Stimulated activated CD4-positive, alpha-beta T cell treated with anti-CD3 and anti-CD28 coated beads, Interleukin-4, amount 100 ng/mL, for 4 hours (primary cell): ENCODE results near the gene OSBPL9.
A peak's percentile ranks its signal among the peaks of the same experiment; 100 is the strongest.

Experiments used
- DNase-seq, 2 experiments: peaks; one replicate each; pipeline ENCODE4 v3.0.0-alpha.2; 2020

The OSBPL9 gene, protein sequence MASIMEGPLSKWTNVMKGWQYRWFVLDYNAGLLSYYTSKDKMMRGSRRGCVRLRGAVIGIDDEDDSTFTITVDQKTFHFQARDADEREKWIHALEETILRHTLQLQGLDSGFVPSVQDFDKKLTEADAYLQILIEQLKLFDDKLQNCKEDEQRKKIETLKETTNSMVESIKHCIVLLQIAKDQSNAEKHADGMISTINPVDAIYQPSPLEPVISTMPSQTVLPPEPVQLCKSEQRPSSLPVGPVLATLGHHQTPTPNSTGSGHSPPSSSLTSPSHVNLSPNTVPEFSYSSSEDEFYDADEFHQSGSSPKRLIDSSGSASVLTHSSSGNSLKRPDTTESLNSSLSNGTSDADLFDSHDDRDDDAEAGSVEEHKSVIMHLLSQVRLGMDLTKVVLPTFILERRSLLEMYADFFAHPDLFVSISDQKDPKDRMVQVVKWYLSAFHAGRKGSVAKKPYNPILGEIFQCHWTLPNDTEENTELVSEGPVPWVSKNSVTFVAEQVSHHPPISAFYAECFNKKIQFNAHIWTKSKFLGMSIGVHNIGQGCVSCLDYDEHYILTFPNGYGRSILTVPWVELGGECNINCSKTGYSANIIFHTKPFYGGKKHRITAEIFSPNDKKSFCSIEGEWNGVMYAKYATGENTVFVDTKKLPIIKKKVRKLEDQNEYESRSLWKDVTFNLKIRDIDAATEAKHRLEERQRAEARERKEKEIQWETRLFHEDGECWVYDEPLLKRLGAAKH

DNA sequence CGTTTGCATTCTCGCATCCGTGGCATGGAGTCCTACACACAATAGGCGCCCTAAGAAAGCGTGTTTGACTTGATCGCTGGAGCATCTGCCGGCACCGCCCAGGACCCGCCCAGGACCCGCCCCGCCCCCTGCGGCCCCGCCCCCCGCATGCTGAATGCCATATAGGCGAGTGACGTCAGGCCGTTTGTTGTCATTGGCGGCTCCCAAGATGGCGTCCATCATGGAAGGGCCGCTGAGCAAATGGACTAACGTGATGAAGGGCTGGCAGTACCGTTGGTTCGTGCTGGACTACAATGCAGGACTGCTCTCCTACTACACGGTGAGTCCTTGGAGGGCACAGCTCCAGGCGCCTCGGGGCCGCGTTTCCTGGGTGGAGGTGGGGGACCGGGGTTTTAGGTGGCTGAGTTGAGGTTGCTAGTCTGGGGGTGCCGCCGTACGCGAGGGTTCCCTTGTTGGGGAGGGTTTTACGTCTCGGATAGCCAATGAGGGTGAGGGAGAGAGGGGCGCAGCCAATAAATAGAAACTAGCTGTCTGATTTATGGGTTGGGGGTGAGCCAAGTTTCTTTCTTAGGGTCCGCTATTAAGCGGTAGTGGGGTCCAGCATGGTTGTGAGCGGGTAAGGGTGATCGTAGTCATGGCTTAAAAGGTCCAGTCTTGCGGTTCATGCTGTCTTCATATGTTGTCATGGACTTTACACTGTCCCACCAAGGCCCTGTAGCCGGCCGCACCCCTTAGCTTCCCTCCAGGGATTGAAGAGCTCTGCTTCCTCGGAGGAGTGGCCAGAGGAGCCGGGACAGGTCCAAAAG lies at the start of gene OSBPL9:
OSBPL9 (plus strand) TSS at position 190 of the 806 bp plus-strand sequence; CDS start at position 209, 19 bp downstream.
- peak; percentile 82 to 84 for DNase-seq

DNA sequence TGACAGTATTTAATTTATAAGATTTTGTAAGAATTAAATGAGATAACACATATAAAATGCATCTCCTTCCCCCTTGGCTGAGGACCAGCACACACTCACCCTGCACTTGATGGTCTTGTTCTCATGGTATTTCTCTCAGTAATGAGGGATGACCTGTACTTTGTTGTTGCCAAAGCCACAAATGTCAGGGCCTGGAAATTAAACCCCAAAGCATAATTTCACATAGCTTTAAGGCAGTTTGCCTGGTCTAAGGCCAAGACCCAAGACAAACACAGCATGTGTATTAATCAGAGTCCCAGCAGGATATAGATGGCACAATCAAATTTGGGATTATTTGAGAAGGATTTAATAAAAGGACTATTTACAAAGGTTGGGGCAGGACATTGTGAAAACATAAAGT lies 49.2 kb upstream of the OSBPL9 start:
- no peak for DNase-seq

DNA sequence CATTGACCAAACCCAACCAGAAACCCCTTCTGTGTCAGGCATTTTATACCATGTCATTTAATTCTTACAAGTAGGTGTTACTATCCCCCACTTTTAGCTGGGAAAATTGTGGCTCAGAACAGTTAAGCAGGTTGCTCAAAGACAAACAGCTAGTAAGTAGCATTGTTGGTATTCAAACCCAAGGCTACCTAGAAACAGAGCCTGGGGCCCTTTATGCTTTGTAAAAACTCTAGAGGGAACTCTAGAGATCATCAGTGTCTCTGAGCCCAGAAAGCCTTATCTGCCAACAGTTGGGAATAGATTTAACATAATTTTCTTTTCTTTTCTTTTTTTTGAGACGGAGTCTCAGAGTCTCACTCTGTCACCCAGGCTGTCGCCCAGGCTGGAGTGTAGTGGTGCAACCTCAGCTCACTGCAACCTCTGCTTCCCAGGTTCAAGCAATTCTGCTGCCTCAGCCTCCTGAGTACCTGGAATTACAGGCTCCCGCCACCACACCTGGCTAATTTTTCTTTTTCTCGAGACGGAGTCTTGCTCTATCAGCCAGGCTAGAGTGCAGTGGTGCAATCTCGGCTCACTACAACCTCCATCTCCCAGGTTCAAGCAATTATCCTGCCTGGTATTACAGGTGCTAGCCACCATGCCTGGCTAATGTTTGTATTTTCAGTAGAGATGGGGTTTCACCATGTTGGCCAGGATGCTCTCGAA lies 48.5 kb upstream of the OSBPL9 start:
- no peak for DNase-seq

DNA sequence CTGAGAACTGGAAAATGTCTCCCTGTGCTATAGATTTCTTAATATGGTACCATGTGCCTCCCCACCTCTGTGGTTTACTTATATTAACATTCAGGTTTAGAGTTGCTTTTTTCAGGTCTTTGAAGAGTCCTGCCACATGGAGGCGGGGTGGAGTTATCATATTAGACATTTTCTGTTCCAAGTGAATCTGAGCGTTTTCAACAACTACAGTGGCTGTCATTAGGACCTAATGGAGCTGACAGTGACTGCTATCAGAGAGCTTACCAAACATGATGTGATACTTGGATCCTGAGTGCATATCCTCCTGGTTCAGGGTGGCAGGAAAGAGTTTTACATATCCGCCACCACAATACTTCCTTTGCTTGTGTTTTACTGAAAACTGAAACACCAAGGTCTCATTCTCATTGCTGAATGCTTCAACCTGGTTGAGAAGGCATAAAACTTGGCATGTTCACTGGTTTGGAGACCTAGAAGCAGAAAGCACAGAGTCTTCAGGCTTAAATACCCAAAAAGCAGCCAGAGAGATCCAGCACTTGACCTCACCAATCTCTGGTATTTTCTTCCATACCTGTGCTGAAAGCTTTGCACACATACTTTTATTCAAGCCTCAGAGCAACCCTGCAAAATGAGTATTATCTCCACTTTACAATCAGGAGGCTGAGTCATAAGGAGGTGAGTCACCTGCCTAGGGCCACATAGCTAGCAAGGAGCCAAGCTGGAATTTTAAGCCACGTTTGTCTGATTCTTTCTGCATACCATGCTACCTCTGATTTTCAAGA lies 47.4 kb upstream of the OSBPL9 start:
- peak; percentile 10 to 60 for DNase-seq

DNA sequence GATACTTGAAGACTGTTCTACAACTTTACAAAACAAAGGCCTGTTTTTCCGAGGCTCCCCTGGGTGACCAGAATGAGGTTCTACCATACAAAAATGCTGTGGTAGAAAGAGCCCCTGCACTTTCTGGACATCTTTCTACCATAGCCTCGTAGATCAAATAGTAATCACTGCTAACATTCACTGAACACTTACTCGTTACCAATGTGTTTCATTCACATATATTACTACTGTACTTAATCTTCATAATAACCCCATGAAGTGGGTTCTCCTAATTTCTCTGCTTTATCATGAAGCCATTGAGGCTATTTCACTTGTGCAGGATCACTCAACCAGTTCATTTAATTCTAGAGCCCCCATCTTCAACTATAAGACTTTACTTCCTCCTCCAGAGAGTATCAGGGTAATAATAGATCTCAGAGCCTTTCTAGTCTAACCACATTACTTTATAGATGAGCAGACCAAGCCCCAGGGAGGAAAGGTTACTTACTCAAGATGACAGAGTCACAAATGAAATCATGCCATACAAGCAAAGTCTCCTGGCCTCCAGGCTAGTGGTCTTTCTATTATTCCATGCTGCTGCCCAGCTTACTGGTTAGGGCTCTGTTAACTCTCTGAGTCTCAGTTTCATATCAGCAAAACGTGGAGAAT lies 46.7 kb upstream of the OSBPL9 start:
- DNase-seq, result no peak

DNA sequence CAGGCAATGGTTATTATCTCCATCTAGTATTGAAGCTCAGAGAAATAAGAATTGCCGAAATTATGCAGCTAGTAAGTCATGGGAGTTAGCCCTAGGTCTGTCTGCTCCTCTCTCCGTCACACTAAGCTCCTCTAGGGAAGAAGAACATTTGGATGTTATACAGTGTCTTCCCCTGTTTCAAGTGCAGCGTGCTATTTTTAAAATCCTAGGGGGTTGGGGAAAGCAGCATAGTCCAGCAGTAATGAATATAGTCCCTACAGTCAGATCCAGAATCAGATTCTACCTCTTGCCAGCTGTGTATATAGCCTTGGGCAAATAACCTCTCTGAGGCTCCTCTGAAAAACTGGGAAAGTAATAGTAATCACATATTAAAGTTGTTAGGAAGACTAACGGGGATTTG lies 44.5 kb upstream of the OSBPL9 start:
- DNase-seq, result no peak

DNA sequence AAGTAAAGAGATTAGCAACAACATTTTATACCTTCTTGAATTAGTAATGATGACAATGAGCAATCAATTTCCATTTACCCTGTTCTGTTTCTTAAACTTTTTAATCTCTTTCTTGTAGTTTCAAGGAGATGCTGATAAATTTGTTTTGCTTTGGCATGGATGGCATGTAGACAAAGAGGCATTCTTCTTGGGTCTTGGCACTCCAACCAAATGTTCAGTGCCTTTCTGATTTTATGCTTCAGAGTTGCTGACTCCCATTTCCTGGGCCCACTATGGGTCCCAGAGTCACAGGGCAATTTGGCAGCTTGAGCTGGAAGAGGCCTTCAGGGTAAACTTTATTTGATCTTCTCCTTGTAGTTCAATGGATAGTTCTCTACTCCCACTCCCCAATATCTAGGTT lies 42.1 kb upstream of the OSBPL9 start:
- DNase-seq, result no peak

DNA sequence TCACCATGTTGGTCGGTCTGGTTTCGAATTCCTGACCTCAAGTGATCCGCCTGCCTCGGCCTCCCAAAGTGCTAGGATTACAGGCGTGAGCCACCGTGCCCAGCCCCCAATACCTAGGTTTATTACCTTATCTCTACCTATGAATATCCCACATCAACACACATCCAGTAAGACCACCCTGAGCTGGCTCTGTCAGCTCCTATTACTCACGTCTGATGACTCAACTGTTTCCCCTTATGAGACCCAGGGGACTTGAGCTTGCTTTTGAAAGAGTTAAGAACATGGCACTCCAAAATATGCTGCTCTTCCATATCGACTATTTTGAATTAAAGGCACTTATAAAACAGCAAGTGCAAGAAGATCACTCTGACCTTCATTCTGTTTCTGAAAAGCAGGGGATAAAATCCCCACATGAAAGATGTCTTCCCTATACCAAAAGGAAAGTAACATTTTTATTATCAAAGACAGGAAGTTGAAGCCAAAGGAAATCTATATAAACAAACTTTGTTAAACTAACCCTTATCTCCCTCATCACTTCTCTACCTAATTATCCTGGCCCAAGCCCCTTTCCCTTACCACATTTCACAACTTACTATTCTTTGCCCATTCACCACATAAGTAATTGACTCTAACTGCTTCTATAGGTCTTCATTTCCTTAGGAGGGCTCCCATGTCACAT lies 41.3 kb upstream of the OSBPL9 start:
- DNase-seq, result no peak

DNA sequence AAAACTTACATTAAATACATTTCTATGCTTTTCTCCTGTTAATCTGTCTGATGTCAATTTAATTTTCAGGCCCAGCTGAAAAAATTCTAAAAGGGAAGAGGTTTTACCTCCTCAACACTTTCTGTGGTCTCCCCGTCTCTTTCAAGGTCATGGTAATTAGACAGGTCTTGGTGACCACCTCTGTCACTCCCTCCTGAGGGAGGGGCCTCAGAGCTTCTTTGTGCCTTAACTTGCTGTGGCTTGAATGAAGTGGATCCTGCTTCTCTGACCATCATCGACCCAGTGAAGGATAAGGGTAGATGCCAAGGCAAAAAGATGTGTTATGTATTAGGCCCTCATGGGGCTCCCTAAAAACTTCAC lies 40.8 kb upstream of the OSBPL9 start:
- no peak for DNase-seq

DNA sequence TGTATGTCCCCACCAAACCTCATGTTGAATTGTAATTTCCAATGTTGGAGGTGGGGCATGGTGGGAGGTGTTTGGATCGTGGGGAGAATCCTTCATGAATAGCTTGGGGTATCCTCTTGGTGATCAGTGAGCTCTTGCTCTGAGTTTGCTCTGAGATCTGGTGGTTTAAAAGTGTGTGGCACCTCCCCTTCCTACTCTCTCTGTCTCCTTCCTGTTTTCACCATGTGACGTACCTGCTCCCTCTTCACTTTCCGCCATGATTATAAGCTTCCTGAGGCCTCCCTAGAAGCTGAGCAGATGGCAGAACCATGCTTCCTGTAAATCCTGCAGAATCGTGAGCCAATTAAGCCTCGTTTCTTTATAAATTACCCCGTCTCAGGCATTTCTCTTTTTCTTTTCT lies 40.0 kb upstream of the OSBPL9 start:
- DNase-seq, result no peak

DNA sequence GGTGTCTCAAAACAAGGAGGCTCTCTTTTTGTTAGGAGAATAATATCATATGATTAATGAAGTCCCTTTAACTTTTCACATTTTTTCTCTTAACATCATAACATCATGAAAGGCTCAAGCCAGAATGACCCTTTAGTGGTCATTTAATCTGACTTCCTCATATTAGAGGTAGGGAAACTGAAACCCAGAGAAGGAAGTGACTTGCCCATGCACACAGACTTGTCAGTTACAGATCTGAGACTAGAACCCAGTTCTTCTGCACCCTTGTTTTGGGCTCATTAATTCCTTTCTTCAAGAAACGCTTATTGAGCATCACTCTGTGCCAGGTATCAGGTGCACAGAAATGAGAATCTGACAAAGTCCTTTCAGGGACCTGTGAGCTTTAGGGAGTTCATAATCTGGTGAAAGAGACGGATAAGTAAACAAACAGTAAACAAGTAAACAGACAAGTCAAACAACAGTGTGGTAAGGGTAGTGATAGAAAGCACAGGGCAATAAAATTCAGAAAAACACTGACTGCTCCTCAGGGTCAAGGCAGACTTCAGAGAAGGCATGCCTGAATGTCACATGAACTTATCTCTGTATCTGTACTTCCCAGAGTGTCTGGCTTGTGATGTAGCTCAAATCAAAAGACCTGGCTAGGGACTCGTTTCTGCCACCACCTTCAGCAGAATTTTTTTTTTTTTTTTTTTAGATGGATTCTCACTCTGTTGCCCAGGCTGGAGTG lies 38.3 kb upstream of the OSBPL9 start:
- no peak for DNase-seq

DNA sequence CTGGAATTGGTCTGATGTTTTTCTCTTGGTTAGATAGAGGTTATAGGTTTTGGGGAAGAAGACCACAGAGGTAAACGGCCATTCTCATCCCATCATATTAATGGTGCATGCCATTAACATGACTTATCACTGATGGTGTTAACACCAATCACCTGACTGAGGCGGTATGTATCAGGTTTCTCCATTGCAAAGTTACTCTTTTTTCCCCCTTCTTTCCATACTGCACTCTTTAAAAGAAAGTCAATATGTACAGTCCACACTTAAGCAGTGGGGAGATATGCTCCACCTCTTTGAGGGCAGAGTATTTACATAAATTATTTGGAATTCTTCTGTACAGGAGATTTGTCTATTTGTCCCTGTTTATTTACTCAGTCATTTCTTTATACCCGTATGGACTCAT lies 35.7 kb upstream of the OSBPL9 start:
- no peak for DNase-seq

DNA sequence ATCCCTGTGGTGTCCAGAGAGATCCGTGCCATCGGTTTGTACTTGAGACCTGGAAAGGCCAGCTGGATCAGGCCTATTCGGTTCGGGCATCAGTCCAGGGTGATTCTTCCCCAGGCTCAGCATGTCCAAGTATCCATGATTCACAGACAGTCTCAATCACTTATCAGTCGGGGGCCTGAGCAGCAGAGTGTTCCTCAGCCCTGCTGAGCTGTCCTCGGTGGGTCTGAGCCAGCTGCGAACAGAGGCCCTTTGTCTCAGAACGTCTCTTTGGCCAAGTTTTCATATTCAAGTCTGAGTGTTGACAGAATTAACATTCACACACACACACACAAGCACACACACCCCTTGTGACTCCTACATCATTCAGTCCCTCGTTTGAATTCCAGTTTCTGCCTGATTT lies 33.4 kb upstream of the OSBPL9 start:
- no peak for DNase-seq

DNA sequence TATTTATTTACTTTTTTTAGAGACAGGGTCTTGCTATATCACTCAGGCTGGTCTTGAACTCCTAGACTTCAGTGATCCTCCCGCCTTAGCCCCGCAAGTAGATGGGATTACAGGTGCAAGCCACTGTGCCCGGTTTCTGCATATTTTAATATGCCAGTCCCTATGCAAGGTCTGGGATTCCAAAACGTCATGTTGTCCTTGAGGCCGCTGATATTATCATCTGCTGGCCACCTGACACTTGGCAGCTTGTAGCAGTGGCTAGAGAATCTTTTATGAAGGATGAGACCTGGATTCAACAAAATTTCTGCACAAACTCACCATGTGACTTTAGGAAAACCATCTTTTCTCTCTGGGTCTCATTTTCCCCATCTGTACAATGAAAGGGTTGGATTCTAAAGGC lies 32.9 kb upstream of the OSBPL9 start:
- no peak for DNase-seq

DNA sequence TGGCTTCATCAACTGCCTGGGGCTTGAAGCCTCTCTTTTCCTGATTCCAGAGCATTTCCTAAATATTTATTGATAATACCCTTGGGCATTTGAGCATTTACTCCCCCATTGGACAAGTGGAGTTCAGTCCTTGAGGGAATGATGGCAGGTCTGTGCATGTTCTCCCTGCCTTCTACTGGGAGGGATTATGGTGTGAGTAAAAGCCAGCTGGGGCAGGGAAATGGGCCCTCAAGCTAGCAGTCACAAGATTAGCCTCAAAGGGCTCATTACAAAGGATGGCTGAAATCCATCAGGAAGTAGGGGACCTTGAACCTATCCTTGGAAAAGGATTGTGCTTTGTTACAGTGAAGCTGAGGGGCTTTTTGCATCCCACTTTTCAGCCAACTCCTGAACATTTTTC lies 24.2 kb upstream of the OSBPL9 start:
- no peak for DNase-seq

DNA sequence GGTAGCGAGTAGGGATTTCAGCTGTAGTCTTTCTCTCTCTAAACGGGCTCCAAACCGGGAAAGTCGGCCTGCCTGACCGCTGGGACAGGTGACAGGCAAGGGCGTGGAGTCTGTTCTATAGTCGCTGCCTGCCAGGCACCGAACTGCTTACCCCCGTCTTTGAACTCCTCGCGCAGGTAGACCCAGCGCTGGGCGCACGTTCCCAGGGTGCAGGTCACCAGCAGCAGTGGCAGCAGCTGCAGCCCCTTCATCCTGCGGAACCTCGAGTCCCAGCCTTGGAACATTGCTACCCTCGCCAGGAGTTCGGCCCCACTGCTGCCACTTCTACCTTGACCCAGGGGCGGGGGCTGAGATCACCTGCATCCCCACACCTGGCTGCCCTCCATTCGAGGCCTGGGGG lies 22.2 kb upstream of the OSBPL9 start:
- DNase-seq, result no peak

DNA sequence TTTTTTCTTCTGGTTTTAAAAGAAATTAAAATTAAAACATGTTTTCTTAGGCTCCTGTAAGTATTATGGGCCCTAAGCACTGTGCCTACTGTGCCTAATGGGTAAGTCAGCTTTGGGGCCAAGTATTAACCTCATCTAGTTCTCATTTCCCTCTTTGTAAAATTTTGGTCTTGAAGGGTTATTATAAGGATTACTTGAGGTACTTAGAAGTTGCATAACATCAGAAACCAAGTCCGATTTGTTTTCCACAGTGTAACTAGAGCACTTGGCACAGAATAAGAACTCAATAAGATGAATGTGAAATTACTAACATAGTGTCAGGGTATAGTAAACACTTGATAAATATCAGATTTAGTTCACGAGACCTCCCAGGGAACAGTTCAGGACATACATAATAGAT lies 16.4 kb upstream of the OSBPL9 start:
- DNase-seq, result no peak

DNA sequence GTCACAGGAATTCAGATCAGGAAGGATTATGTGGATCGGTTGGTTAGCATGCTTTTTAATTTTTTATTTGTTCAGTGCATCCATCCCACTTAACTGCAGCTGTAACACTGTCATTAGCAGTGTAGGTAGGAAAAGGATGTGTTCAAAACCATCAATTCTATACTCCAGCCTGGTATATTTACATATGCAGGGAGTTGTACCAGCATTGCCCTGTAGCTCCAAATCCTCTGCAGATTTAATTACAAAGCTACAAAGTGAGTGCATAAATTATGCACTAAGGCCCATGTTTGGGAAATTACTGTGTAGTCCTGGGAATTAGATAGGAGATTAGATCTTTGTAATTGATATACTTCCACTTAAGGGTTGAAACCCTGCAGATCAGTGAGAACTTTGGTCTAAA lies 15.9 kb upstream of the OSBPL9 start:
- DNase-seq, result no peak

DNA sequence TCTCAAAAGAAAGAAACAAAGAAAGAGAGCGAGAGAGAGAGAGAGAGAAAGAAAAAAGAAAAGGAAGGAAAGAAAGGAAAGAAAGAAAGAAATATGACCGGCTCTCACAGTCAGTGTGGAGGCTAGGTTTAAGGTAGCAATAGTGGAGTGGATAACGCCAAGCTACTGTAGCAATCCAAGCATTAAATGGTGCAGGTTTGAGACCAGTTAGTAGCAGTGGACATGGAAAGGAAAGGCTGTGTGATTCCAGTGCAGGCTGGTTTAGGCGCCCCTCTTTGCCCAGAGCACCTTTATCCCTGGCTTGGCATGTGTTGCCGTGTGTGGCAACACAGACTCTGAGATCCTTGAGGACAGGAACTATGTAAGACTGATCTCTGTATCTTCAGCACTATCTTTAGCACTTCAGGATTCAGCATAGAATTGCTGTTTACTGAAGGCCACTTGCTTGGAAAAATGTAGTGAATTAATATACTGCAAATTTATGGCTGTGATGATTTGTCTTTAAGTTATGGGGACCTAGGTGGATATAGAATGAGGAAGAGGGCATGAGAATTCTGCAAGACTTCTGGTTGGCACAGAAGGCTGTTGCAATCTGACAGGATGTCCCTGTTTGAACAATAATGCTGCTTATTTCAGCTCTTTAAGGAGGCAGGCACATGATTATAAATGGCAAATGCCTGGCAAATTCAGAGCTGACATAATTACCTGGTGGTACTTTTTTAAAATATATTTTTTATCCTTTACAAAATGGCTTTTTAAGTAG lies 10.8 kb upstream of the OSBPL9 start:
- no peak for DNase-seq

DNA sequence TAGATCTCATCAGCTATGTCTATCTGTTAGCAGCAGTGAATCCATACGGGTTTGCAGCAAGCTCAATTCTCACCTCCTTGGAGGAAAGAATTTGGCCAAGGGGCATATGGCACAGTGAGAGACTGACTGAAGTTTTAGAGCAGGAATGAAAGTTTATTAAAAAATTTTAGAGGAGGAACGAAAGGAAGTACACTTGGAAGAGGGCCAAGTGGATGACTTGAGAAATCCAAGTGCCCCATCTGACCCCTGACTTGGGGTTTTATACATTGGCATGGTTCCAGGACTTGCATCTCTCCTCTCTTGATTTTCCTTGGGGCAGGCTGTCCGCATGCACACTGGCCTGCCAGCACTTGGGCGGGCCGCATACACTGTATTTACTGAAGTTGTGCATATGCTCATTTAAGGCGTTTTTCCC lies 9.2 kb upstream of the OSBPL9 start:
- no peak for DNase-seq
